ENCODE data around the gene LMOD3. TPM values are rescaled to one million over a fixed set of nuclear protein-coding genes. Genes with fewer than 3 reads are reported as not detected.

LMOD3 gene
- not detected in 2 replicates for total RNA-seq (2022)
- percentile 12 among the genes with signal in this experiment for Bru-seq, nascent RNA
- BruChase-seq, experiment 1, labeled RNA remaining after a 6-hour chase = percentile 14 among the genes with signal in this experiment
- BruChase-seq, experiment 2, labeled RNA remaining after a 2-hour chase = not detected
- long read RNA-seq, partial matches to known transcripts = 0 of 1 reads
- long read RNA-seq, other reads (novel, unspliced or antisense) = 1 of 1 reads

- Mint-ChIP-seq H3K27me3 (ENCODE audit: unreplicated experiment) (no peaks in the 10 kb centered on the region), H3K27ac (ENCODE audit: unreplicated experiment) (no peak within 1 kb of the TSS), H3K36me3 (ENCODE audit: insufficient read depth, unreplicated experiment) (no peaks in the 10 kb centered on the region), H3K4me3 (ENCODE audit: low read depth, unreplicated experiment) (no peak within 1 kb of the TSS), H3K4me1 (ENCODE audit: low read depth, unreplicated experiment) (peaks cover 21% of the 10 kb centered on the region), H3K9me3 (ENCODE audit: low read depth, unreplicated experiment) (peaks cover 2% of the 10 kb centered on the region)
- no peak for DNase-seq
- intact Hi-C loops (cut with micrococcal nuclease; ENCODE audit: unreplicated experiment) = loop anchor here (5.0 kb wide), 1 partner anchor 550 kb away; no protein-coding TSS in a partner anchor
- BruUV-seq (replicated peaks) = no TSS peak
- no peak for TF ChIP-seq CTCF (IDR thresholded peaks at IDR 0.05; ENCODE audit: unreplicated experiment)
- CTCF ChIA-PET = no interaction called here
Measured at GRCh38 chr3:69122403-69122802, at the start of gene LMOD3. LMOD3 (minus strand) TSS chr3:69122595; CDS start chr3:69122386, 209 bp downstream.

GRCh38 chr3:69172058-69172457 lies 49.7 kb upstream of the LMOD3 start:
- Mint-ChIP-seq H3K27me3 (ENCODE audit: unreplicated experiment) (no peaks in the 10 kb centered on the region), H3K4me1 (ENCODE audit: low read depth, unreplicated experiment) (peaks cover 7% of the 10 kb centered on the region), H3K36me3 (ENCODE audit: insufficient read depth, unreplicated experiment) (peaks cover 33% of the 10 kb centered on the region), H3K9me3 (ENCODE audit: low read depth, unreplicated experiment) (no peaks in the 10 kb centered on the region), H3K4me3 (ENCODE audit: low read depth, unreplicated experiment) (no peak overlapping the region), H3K27ac (ENCODE audit: unreplicated experiment) (no peak overlapping the region)
- intact Hi-C loops (cut with micrococcal nuclease; ENCODE audit: unreplicated experiment) = no loop called here
- DNase-seq = no peak
- BruUV-seq (replicated peaks) = no TSS peak
- CTCF ChIA-PET = no interaction called here
- TF ChIP-seq CTCF (IDR thresholded peaks at IDR 0.05; ENCODE audit: unreplicated experiment) = no peak

GRCh38 chr3:69166446-69166845 lies 44.1 kb upstream of the LMOD3 start:
- H3K4me3 Mint-ChIP-seq (ENCODE audit: low read depth, unreplicated experiment) = no peak overlapping the region
- CTCF ChIA-PET = no interaction called here
- H3K4me1 Mint-ChIP-seq (ENCODE audit: low read depth, unreplicated experiment) = peaks cover 14% of the 10 kb centered on the region
- intact Hi-C loops (cut with micrococcal nuclease; ENCODE audit: unreplicated experiment) = no loop called here
- H3K36me3 Mint-ChIP-seq (ENCODE audit: insufficient read depth, unreplicated experiment) = peaks cover 4% of the 10 kb centered on the region
- no peak for DNase-seq
- H3K27me3 Mint-ChIP-seq (ENCODE audit: unreplicated experiment) = no peaks in the 10 kb centered on the region
- BruUV-seq (replicated peaks) = no TSS peak
- no peak for TF ChIP-seq CTCF (IDR thresholded peaks at IDR 0.05; ENCODE audit: unreplicated experiment)
- H3K9me3 Mint-ChIP-seq (ENCODE audit: low read depth, unreplicated experiment) = no peaks in the 10 kb centered on the region
- no peak overlapping the region for H3K27ac Mint-ChIP-seq (ENCODE audit: unreplicated experiment)

GRCh38 chr3:69165744-69166143 lies 43.3 kb upstream of the LMOD3 start:
- DNase-seq = no peak
- H3K4me3 Mint-ChIP-seq (ENCODE audit: low read depth, unreplicated experiment) = no peak overlapping the region
- TF ChIP-seq CTCF (IDR thresholded peaks at IDR 0.05; ENCODE audit: unreplicated experiment) = no peak
- H3K27ac Mint-ChIP-seq (ENCODE audit: unreplicated experiment) = no peak overlapping the region
- no peaks in the 10 kb centered on the region for H3K36me3 Mint-ChIP-seq (ENCODE audit: insufficient read depth, unreplicated experiment)
- no peaks in the 10 kb centered on the region for H3K9me3 Mint-ChIP-seq (ENCODE audit: low read depth, unreplicated experiment)
- no TSS peak for BruUV-seq (replicated peaks)
- CTCF ChIA-PET = no interaction called here
- no peaks in the 10 kb centered on the region for H3K27me3 Mint-ChIP-seq (ENCODE audit: unreplicated experiment)
- H3K4me1 Mint-ChIP-seq (ENCODE audit: low read depth, unreplicated experiment) = peaks cover 14% of the 10 kb centered on the region
- intact Hi-C loops (cut with micrococcal nuclease; ENCODE audit: unreplicated experiment) = no loop called here
